ENCODE measurements around the gene KRT85.

- TF ChIP-seq CTCF (conservative IDR thresholded peaks at IDR 0.05; ENCODE audit: low read depth, low read length), result no peak
- no peak for TF ChIP-seq POLR2A (IDR thresholded peaks at IDR 0.05; ENCODE audit: low read depth, low read length)
- TF ChIP-seq RAD21 (IDR thresholded peaks at IDR 0.05; ENCODE audit: low read length), result no peak
- TF ChIP-seq MAZ (IDR thresholded peaks at IDR 0.05; ENCODE audit: borderline replicate concordance, low read depth, low read length), result no peak
- TF ChIP-seq FOS (IDR thresholded peaks at IDR 0.05; ENCODE audit: low read depth, low read length), result no peak
Measured at GRCh38 chr12:52360106-52360662, 7.1 kb downstream of the KRT85 start.
